ENCODE measurements around the gene EFCAB13.
"Not testable (repeated sequence)": the region's sequence is repeated elsewhere in the genome, so short reads cannot be mapped to it uniquely, and the experiment has no call there.

The EFCAB13 gene

DNA sequence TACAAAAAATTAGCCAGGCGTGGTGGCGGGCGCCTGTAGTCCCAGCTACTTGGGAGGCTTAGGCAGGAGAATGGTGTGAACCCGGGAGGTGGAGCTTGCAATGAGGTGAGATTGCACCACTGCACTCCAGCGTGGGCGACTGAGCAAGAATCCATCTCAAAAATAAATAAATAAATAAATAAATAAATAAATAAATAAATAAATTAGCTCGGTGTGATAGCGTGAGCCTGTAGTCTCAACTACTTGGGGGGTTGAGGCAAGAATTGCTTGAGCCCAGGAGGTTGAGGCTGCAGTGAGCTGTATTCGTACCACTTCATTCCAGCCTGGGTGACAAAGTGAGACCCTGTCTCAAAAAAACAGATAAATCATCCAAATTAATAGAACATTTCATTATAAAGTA lies 108.5 kb downstream of the EFCAB13 start:
- not testable (repeated sequence) for DNase-seq

GRCh38 chr17:47465165-47465564 lies 141.4 kb downstream of the EFCAB13 start:
- no peak for DNase-seq

- DNase-seq, result not testable (repeated sequence)
Measured at GRCh38 chr17:47466976-47467375, 143.2 kb downstream of the EFCAB13 start.

GRCh38 chr17:47470836-47471235 lies 147.1 kb downstream of the EFCAB13 start:
- DNase-seq, result no peak

DNA sequence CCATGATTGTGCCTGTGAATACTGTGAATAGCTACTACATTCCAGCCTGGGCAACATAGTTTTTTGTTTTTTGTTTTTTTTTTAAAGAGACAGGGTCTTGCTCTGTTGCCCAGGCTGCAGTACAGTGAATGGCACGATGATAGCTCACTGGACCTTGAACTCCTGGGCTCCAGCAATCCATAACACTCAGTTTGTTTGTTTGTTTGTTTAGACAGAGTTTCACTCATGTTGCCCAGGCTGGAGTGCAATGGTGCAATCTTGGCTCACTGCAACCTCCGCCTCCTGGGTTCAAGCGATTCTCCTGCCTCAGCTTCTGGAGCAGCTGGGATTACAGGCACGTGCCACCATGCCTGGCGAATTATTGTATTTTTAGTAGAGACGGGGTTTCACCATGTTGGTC lies 148.3 kb downstream of the EFCAB13 start:
- not testable (repeated sequence) for DNase-seq
